SK-N-SH (cell line): ENCODE data around the gene HBG1. TPM values are rescaled to one million over a fixed set of nuclear protein-coding genes. Genes with fewer than 3 reads are reported as not detected.

ENCODE experiments used
- CTCF ChIA-PET: fragments of 300-600, 350-600 bp; formaldehyde crosslinking; extraction: SDS; loops from one replicate; lab custom pipeline; 2021; lab: Yijun Ruan, JAX
- POLR2A ChIA-PET: fragments of 350-600 bp; sonication (Branson Sonifier 250); formaldehyde crosslinking; extraction: SDS; loops from one replicate; lab custom pipeline; 2020; ENCODE audit warnings: antibody characterized with exemption, inconsistent platforms; lab: Yijun Ruan, JAX
- DNase-seq: peaks from one replicate; pipeline ENCODE4 v3.0.0; 2012
- H2AFZ ChIP-seq: fragments of 200-600 bp; sonication (generic); 2 replicates; pipeline ENCODE4 v1.8.1; 2016; ENCODE audit warnings: antibody characterized with exemption, mild to moderate bottlenecking, low read depth
- H3F3A ChIP-seq: fragments of 200-600 bp; sonication (generic); replicated peaks from 2 replicates; pipeline ENCODE3; 2016; ENCODE audit warnings: antibody characterized with exemption, mild to moderate bottlenecking; ENCODE audit not compliant: insufficient read depth
- H3K27ac ChIP-seq, 2 experiments: fragments of 200-500 bp in 1 of 2; fragments of 200-600 bp in 1 of 2; sonication (Bioruptor generic) in 1 of 2; sonication (generic), shearing (Covaris generic) in 1 of 2; 2 replicates each; pipeline versions ENCODE4 v1.5.1 to v1.6.1; 2014 to 2016; ENCODE audit warnings: low read depth in 2 of 2, inconsistent platforms in 1 of 2, low read length in 1 of 2, mild to moderate bottlenecking in 1 of 2, mixed read lengths in 1 of 2
- H3K27me3 ChIP-seq: fragments of 200-600 bp; sonication (generic), shearing (Covaris generic); 2 replicates; pipeline ENCODE4 v1.6.1; 2016; ENCODE audit warnings: mixed run types; ENCODE audit not compliant: insufficient read depth
- H3K36me3 ChIP-seq, 2 experiments: fragments of 200-500 bp in 1 of 2; fragments of 200-600 bp in 1 of 2; sonication (Bioruptor generic) in 1 of 2; sonication (generic) in 1 of 2; replicated peaks in 1 of 2; 2 replicates each; pipeline versions ENCODE3 to v1.5.1; 2014 to 2016; ENCODE audit warnings: low read length in 1 of 2, mild to moderate bottlenecking in 1 of 2; ENCODE audit not compliant: insufficient read depth in 2 of 2, control insufficient read depth in 1 of 2
- H3K4me1 ChIP-seq, 2 experiments: fragments of 200-500 bp in 1 of 2; fragments of 200-600 bp in 1 of 2; sonication (Bioruptor generic) in 1 of 2; sonication (generic), shearing (Covaris generic) in 1 of 2; 2 replicates each; pipeline versions ENCODE4 v1.5.1 to v1.6.1; 2014 to 2016; ENCODE audit warnings: low read depth in 1 of 2, low read length in 1 of 2, mixed run types in 1 of 2; ENCODE audit not compliant: insufficient read depth in 2 of 2, control insufficient read depth in 1 of 2
- H3K4me2 ChIP-seq: fragments of 200-600 bp; sonication (generic), shearing (Covaris generic); 2 replicates; pipeline ENCODE4 v1.6.1; 2017; ENCODE audit warnings: mixed run types
- H3K4me3 ChIP-seq, 2 experiments: fragments of 200-500 bp in 1 of 2; fragments of 200-600 bp in 1 of 2; sonication (Bioruptor generic) in 1 of 2; sonication (generic), shearing (Covaris generic) in 1 of 2; 2 replicates each; pipeline versions ENCODE4 v1.5.1 to v1.8.1; 2014 to 2016; ENCODE audit warnings: low read depth in 2 of 2, inconsistent platforms in 1 of 2, low read length in 1 of 2, mild to moderate bottlenecking in 1 of 2, mixed read lengths in 1 of 2, moderate library complexity in 1 of 2
- H3K79me2 ChIP-seq: fragments of 200-600 bp; sonication (generic); 2 replicates; pipeline ENCODE4 v1.8.1; 2017; ENCODE audit warnings: mild to moderate bottlenecking; ENCODE audit not compliant: insufficient read depth
- H3K9ac ChIP-seq: fragments of 200-600 bp; sonication (generic); 2 replicates; pipeline ENCODE4 v1.6.1; 2017; ENCODE audit warnings: mixed run types
- H3K9me2 ChIP-seq: fragments of 200-600 bp; sonication (generic); 2 replicates; pipeline ENCODE4 v1.6.1; 2017; ENCODE audit warnings: mixed run types
- H3K9me3 ChIP-seq: fragments of 200-600 bp; sonication (generic); 2 replicates; pipeline ENCODE4 v1.6.1; 2017; ENCODE audit warnings: mixed run types, mild to moderate bottlenecking, moderate library complexity
- H4K20me1 ChIP-seq: fragments of 200-600 bp; sonication (generic); 2 replicates; pipeline ENCODE4 v1.6.1; 2017; ENCODE audit warnings: mild to moderate bottlenecking, mixed run types; ENCODE audit not compliant: insufficient read depth
- CHD2 ChIP-seq: fragments of 150-350 bp; IDR thresholded peaks from 2 replicates; pipeline ENCODE4 v1.6.1; 2018; ENCODE audit warnings: low read length; ENCODE audit not compliant: partially characterized antibody
- EZH2phosphoT487 ChIP-seq: fragments of 200-600 bp; sonication (generic); IDR thresholded peaks from 2 replicates; pipeline ENCODE4 v1.6.1; 2017; ENCODE audit warnings: low read depth, mixed run types, mild to moderate bottlenecking, antibody characterized with exemption, moderate library complexity, borderline replicate concordance
- FOSL2 ChIP-seq: IDR thresholded peaks from 2 replicates; pipeline ENCODE4 v1.4.0; 2012; ENCODE audit warnings: low read depth, mild to moderate bottlenecking, moderate library complexity, borderline replicate concordance
- FOXM1 ChIP-seq: IDR thresholded peaks from 2 replicates; pipeline ENCODE4 v1.4.0; 2012; ENCODE audit warnings: low read depth, mild to moderate bottlenecking
- GATA2 ChIP-seq: sonication (generic); formaldehyde crosslinking; IDR thresholded peaks from 2 replicates; pipeline ENCODE4 v1.5.0; 2020; ENCODE audit warnings: mild to moderate bottlenecking, missing genetic modification reagents
- JUND ChIP-seq: IDR thresholded peaks from 2 replicates; pipeline ENCODE4 v1.4.0; 2012
- MAX ChIP-seq: IDR thresholded peaks from 2 replicates; pipeline ENCODE4 v1.4.0; 2012; ENCODE audit warnings: low read depth
- MEF2A ChIP-seq: IDR thresholded peaks from 2 replicates; pipeline ENCODE4 v1.4.0; 2012; ENCODE audit warnings: low read depth, borderline replicate concordance
- MXI1 ChIP-seq: IDR thresholded peaks from 2 replicates; pipeline ENCODE4 v1.6.1; 2012; ENCODE audit warnings: mild to moderate bottlenecking, low read depth, low read length, improper control_type of control experiment
- POLR2AphosphoS5 ChIP-seq: IDR thresholded peaks from 2 replicates; pipeline ENCODE4 v1.6.1; 2012; ENCODE audit warnings: low read depth, low read length
- RAD21 ChIP-seq: IDR thresholded peaks from 2 replicates; pipeline ENCODE4 v1.6.1; 2012; ENCODE audit warnings: mild to moderate bottlenecking, low read length
- RXRA ChIP-seq: IDR thresholded peaks from 2 replicates; pipeline ENCODE4 v1.4.0; 2012; ENCODE audit warnings: low read depth, mild to moderate bottlenecking, borderline replicate concordance
- TAF1 ChIP-seq: IDR thresholded peaks from 2 replicates; pipeline ENCODE4 v1.6.1; 2012; ENCODE audit warnings: low read depth, mild to moderate bottlenecking, low read length, moderate library complexity, borderline replicate concordance
- TEAD4 ChIP-seq: IDR thresholded peaks from 2 replicates; pipeline ENCODE4 v1.4.0; 2012; ENCODE audit warnings: mild to moderate bottlenecking, borderline replicate concordance; ENCODE audit not compliant: insufficient read depth
- YY1 ChIP-seq: IDR thresholded peaks from 2 replicates; pipeline ENCODE4 v1.4.0; 2012; ENCODE audit warnings: low read depth, mild to moderate bottlenecking
- whole genome bisulfite sequencing: methylation state at CpG from one replicate; pipeline ENCODE4 v1.1.6; 2017; ENCODE audit warnings: low lambda C conversion rate; 5-methylcytosine and 5-hydroxymethylcytosine counted together
- polyA plus RNA-seq, 3 experiments: library from polyadenylated mRNA; depleted of rRNA; stranded (reverse); fragments of >200 nt; gene quantifications; 2 replicates each; pipeline ENCODE4 v1.2.3, GENCODE V29; 2012
- TF ChIP-seq, protein P1 (sequence below): IDR thresholded peaks from 2 replicates; pipeline ENCODE4; 2012
- TF ChIP-seq, protein P2 (sequence below): IDR thresholded peaks from 2 replicates; pipeline ENCODE4 v1.4.0; 2012; ENCODE audit warnings: low read depth, borderline replicate concordance
- TF ChIP-seq, protein P3 (sequence below): fragments of 150-350 bp; IDR thresholded peaks from 2 replicates; pipeline ENCODE4 v1.6.1; 2017; ENCODE audit warnings: antibody characterized with exemption, low read length, low read depth, borderline replicate concordance

HBG1 gene
- polyA plus RNA-seq, 1 of the 3 experiments (the other 2 are of a cell fraction), result not detected

GRCh38 chr11:5232176-5232575 is 17.5 kb downstream of the HBG1 start:
- Histone ChIP-seq H3K27me3 (no peaks in the 10 kb centered on the region), H3K79me2 (no peaks in the 10 kb centered on the region), H3K27ac (no peak overlapping the region), H3K9me2 (no peaks in the 10 kb centered on the region), H3K9me3 (no peaks in the 10 kb centered on the region), H3K9ac (no peak overlapping the region)
- no peak for DNase-seq
- 10% methylated on average over 3 of the region's 3 CpGs for WGBS
- ChIA-PET POLR2A (no interaction called here), CTCF (no interaction called here)
- TF ChIP-seq RXRA (no peak), GATA2 (CRISPR knock-in tag) (no peak), YY1 (no peak), CHD2 (no peak), TAF1 (no peak)
- TF ChIP-seq, all 33 proteins: peak for 0
- Histone ChIP-seq H3K4me2 (no peak overlapping the region), H3K36me3 (no peaks in the 10 kb centered on the region), H3K4me3 (no peak overlapping the region), H3F3A (no peaks in the 10 kb centered on the region), H3K4me1 (no peaks in the 10 kb centered on the region), H2AFZ (no peak overlapping the region), H4K20me1 (no peaks in the 10 kb centered on the region)

- Histone ChIP-seq H2AFZ (no peak overlapping the region), H3K4me3 (no peak overlapping the region), H3F3A (no peaks in the 10 kb centered on the region), H3K9me3 (no peaks in the 10 kb centered on the region), H3K4me1 (no peaks in the 10 kb centered on the region), H3K9ac (no peak overlapping the region), H3K4me2 (no peak overlapping the region), H3K79me2 (no peaks in the 10 kb centered on the region), H3K27ac (no peak overlapping the region), H4K20me1 (no peaks in the 10 kb centered on the region), H3K36me3 (no peaks in the 10 kb centered on the region), H3K27me3 (no peaks in the 10 kb centered on the region), H3K9me2 (no peaks in the 10 kb centered on the region)
- POLR2A ChIA-PET, result no interaction called here
- 1% methylated on average over 2 of the region's 2 CpGs for WGBS
- DNase-seq, result no peak
- CTCF ChIA-PET, result no interaction called here
- TF ChIP-seq MEF2A (no peak), TEAD4 (no peak), CHD2 (no peak), JUND (no peak), FOSL2 (no peak), MAX (no peak), RAD21 (no peak), EZH2phosphoT487 (no peak), MXI1 (no peak), POLR2AphosphoS5 (no peak), FOXM1 (no peak)
- TF ChIP-seq, protein P1, sequence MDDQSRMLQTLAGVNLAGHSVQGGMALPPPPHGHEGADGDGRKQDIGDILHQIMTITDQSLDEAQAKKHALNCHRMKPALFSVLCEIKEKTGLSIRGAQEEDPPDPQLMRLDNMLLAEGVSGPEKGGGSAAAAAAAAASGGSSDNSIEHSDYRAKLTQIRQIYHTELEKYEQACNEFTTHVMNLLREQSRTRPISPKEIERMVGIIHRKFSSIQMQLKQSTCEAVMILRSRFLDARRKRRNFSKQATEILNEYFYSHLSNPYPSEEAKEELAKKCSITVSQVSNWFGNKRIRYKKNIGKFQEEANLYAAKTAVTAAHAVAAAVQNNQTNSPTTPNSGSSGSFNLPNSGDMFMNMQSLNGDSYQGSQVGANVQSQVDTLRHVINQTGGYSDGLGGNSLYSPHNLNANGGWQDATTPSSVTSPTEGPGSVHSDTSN, result no peak
- TF ChIP-seq, protein P2, sequence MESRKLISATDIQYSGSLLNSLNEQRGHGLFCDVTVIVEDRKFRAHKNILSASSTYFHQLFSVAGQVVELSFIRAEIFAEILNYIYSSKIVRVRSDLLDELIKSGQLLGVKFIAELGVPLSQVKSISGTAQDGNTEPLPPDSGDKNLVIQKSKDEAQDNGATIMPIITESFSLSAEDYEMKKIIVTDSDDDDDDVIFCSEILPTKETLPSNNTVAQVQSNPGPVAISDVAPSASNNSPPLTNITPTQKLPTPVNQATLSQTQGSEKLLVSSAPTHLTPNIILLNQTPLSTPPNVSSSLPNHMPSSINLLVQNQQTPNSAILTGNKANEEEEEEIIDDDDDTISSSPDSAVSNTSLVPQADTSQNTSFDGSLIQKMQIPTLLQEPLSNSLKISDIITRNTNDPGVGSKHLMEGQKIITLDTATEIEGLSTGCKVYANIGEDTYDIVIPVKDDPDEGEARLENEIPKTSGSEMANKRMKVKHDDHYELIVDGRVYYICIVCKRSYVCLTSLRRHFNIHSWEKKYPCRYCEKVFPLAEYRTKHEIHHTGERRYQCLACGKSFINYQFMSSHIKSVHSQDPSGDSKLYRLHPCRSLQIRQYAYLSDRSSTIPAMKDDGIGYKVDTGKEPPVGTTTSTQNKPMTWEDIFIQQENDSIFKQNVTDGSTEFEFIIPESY, result no peak
- TF ChIP-seq, protein P3, sequence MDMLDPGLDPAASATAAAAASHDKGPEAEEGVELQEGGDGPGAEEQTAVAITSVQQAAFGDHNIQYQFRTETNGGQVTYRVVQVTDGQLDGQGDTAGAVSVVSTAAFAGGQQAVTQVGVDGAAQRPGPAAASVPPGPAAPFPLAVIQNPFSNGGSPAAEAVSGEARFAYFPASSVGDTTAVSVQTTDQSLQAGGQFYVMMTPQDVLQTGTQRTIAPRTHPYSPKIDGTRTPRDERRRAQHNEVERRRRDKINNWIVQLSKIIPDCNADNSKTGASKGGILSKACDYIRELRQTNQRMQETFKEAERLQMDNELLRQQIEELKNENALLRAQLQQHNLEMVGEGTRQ, result no peak
Observed at GRCh38 chr11:5231111-5231510, 18.5 kb downstream of the HBG1 start.
